Smooth muscle cell (in vitro differentiated cells): ENCODE results near the gene MRPL27. TPM values are rescaled to one million over a fixed set of nuclear protein-coding genes. Genes with fewer than 3 reads are reported as not detected.

ENCODE experiments used
- DNase-seq: peaks from one replicate; lab custom pipeline; 2025; ENCODE audit not compliant: unreplicated experiment; lab: John Stamatoyannopoulos, UW
- H2AFZ ChIP-seq: fragments of 200-600 bp; sonication (generic); 2 replicates; pipeline ENCODE4 v1.6.0; 2016; ENCODE audit warnings: antibody characterized with exemption, low read depth, mild to moderate bottlenecking
- H3F3A ChIP-seq: fragments of 200-600 bp; sonication (generic); 2 replicates; pipeline ENCODE4 v1.6.0; 2017; ENCODE audit warnings: antibody characterized with exemption, low read depth
- H3K27ac ChIP-seq: fragments of 200-600 bp; sonication (generic); 2 replicates; pipeline ENCODE4 v1.5.1; 2016; ENCODE audit warnings: low read depth, mild to moderate bottlenecking
- H3K27me3 ChIP-seq: fragments of 200-600 bp; sonication (generic); 2 replicates; pipeline ENCODE4 v1.6.1; 2016; ENCODE audit warnings: low read depth, mild to moderate bottlenecking
- H3K36me3 ChIP-seq: fragments of 200-600 bp; sonication (generic); 2 replicates; pipeline ENCODE4 v1.5.1; 2016; ENCODE audit warnings: low read depth
- H3K4me1 ChIP-seq: fragments of 200-600 bp; sonication (generic); 2 replicates; pipeline ENCODE4 v1.5.1; 2016; ENCODE audit warnings: low read depth
- H3K4me2 ChIP-seq: fragments of 200-600 bp; sonication (generic); 2 replicates; pipeline ENCODE4 v1.6.0; 2016; ENCODE audit warnings: mild to moderate bottlenecking
- H3K4me3 ChIP-seq: fragments of 200-600 bp; sonication (generic); 2 replicates; pipeline ENCODE4 v1.5.1; 2016; ENCODE audit warnings: mild to moderate bottlenecking
- H3K79me2 ChIP-seq: fragments of 200-600 bp; sonication (generic); 2 replicates; pipeline ENCODE4 v1.6.0; 2016; ENCODE audit warnings: low read depth, mild to moderate bottlenecking
- H3K9ac ChIP-seq: fragments of 200-600 bp; sonication (generic); 2 replicates; pipeline ENCODE4 v1.6.0; 2016; ENCODE audit warnings: low read depth
- H3K9me3 ChIP-seq: fragments of 200-600 bp; sonication (generic); replicated peaks from 2 replicates; pipeline ENCODE4 v1.5.1; 2016; ENCODE audit warnings: low read depth
- H4K20me1 ChIP-seq: fragments of 200-600 bp; sonication (generic); 2 replicates; pipeline ENCODE4 v1.6.0; 2016; ENCODE audit warnings: low read depth
- WGBS: methylation state at CpG from one replicate; pipeline ENCODE4 v1.1.7; 2016; ENCODE audit warnings: low lambda C conversion rate; 5-methylcytosine and 5-hydroxymethylcytosine counted together
- polyA plus RNA-seq: library from polyadenylated mRNA; unstranded; fragments of >200 nt; fragmentation: Nextera tagmentation; extraction: Ambion mirVana; gene quantifications from 2 replicates; pipeline ENCODE4 v1.2.1, GENCODE V29; 2016
- total RNA-seq: library from RNA; depleted of rRNA; stranded (reverse); fragments of >200 nt; gene quantifications from 2 replicates; pipeline ENCODE4 v1.2.3, GENCODE V29; 2014
- TF ChIP-seq, protein P1 (sequence below): fragments of 200-600 bp; sonication (generic); IDR thresholded peaks from 2 replicates; pipeline ENCODE4 v1.5.1; 2017; ENCODE audit warnings: borderline replicate concordance, mild to moderate bottlenecking, antibody characterized with exemption; ENCODE audit not compliant: insufficient read depth, poor library complexity, severe bottlenecking

MRPL27 gene
- total and polyA plus RNA-seq, 2 experiments from 2014 or later, result 62.8 to 138 TPM

GRCh38 chr17:50332196-50332595 lies 40.8 kb downstream of the MRPL27 start:
- Histone ChIP-seq H3K4me2 (no peak overlapping the region), H4K20me1 (no peaks in the 10 kb centered on the region), H3K79me2 (no peaks in the 10 kb centered on the region), H3K4me3 (no peak overlapping the region), H3K27me3 (no peaks in the 10 kb centered on the region), H2AFZ (no peak overlapping the region), H3K27ac (no peak overlapping the region), H3K36me3 (no peaks in the 10 kb centered on the region), H3K9ac (no peak overlapping the region), H3F3A (no peaks in the 10 kb centered on the region), H3K4me1 (no peaks in the 10 kb centered on the region), H3K9me3 (no peaks in the 10 kb centered on the region)
- TF ChIP-seq, protein P1, sequence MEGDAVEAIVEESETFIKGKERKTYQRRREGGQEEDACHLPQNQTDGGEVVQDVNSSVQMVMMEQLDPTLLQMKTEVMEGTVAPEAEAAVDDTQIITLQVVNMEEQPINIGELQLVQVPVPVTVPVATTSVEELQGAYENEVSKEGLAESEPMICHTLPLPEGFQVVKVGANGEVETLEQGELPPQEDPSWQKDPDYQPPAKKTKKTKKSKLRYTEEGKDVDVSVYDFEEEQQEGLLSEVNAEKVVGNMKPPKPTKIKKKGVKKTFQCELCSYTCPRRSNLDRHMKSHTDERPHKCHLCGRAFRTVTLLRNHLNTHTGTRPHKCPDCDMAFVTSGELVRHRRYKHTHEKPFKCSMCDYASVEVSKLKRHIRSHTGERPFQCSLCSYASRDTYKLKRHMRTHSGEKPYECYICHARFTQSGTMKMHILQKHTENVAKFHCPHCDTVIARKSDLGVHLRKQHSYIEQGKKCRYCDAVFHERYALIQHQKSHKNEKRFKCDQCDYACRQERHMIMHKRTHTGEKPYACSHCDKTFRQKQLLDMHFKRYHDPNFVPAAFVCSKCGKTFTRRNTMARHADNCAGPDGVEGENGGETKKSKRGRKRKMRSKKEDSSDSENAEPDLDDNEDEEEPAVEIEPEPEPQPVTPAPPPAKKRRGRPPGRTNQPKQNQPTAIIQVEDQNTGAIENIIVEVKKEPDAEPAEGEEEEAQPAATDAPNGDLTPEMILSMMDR, result no peak
- DNase-seq, result no peak
- WGBS, result 85% methylated on average over 6 of the region's 6 CpGs

DNA sequence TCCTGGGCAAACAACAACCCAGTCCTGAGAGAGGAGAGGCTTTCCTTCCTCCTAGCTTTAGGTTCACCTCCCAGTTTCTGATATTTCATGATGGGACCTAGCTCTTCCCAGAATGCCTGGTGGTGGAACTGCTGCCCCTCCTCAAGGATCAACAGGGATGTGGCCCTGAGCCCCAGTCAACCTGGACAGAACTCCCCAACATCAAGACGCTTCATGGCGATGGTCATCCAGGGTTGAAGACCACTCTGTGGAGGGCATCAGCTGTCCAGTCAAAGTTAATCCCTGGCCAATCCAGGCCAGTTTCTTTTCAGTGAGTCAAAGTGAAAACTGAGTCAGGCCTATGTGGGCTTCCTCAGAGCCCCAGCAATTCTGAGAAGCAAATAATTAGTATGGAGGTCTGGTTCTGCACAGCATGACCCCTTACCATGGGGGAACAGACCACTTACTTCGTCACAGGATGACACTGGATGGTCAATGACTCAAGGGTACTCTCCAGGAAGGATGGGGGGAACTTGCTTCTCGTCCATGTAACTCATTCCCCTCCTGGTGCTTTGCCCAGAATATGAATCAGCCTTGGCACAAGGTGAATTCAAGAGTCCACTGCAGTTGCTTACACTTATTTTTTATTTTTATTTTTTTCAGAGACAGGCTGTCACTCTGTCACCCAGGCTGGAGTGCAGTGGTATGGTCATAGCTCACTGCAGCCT lies 41.7 kb downstream of the MRPL27 start:
- H3K9me3 ChIP-seq, result no peaks in the 10 kb centered on the region
- no peaks in the 10 kb centered on the region for H3F3A ChIP-seq
- no peak overlapping the region for H3K9ac ChIP-seq
- DNase-seq, result no peak
- no peaks in the 10 kb centered on the region for H3K36me3 ChIP-seq
- no peaks in the 10 kb centered on the region for H3K79me2 ChIP-seq
- H2AFZ ChIP-seq, result no peak overlapping the region
- no peaks in the 10 kb centered on the region for H3K27me3 ChIP-seq
- H3K27ac ChIP-seq, result no peak overlapping the region
- H3K4me1 ChIP-seq, result no peaks in the 10 kb centered on the region
- no peak overlapping the region for H3K4me2 ChIP-seq
- TF ChIP-seq, protein P1, result no peak
- no peaks in the 10 kb centered on the region for H4K20me1 ChIP-seq
- WGBS, result 98% methylated on average over 4 of the region's 4 CpGs
- no peak overlapping the region for H3K4me3 ChIP-seq

DNA sequence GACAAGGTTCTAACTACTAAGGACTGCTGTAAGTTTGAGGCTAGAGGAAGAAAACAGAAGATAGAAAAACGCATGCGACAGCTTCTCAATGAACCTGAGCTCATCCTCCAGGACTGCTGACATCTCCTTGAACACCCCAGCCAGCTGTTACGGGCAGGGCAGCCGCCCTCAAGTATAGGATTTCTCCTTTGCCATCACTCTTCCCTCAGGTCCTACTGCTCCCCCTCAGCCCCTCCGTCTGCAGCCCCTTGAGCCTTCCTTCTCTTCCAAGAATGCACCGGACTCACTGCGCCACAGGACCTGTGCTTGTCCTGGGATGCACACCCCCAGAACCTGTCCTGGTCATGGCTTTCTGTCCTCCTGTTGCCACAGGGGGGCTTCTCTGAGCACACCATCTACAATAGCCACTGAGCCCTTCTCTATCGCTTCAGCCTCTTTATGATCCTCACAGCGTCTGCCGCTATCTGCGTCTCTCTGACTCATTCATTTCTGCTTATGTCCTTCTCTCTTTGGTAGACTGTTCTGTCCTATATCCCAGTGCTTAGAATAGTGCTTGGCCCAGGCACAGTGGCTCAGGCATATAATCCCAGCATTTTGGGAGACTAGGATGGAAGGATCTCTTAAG lies 42.7 kb downstream of the MRPL27 start:
- TF ChIP-seq, protein P1, result no peak
- no peaks in the 10 kb centered on the region for H3K9me3 ChIP-seq
- no peaks in the 10 kb centered on the region for H4K20me1 ChIP-seq
- WGBS, result 70% methylated on average over 11 of the region's 11 CpGs
- no peak for DNase-seq
- H3K27me3 ChIP-seq, result no peaks in the 10 kb centered on the region
- H3K4me3 ChIP-seq, result no peak overlapping the region
- H3K27ac ChIP-seq, result no peak overlapping the region
- no peak overlapping the region for H2AFZ ChIP-seq
- H3K4me2 ChIP-seq, result no peak overlapping the region
- no peaks in the 10 kb centered on the region for H3K79me2 ChIP-seq
- no peaks in the 10 kb centered on the region for H3K4me1 ChIP-seq
- H3K9ac ChIP-seq, result no peak overlapping the region
- H3F3A ChIP-seq, result no peaks in the 10 kb centered on the region
- no peaks in the 10 kb centered on the region for H3K36me3 ChIP-seq
